Heart right ventricle (tissue), 16 donors: ENCODE data around the gene XPO4. TPM values are rescaled to one million over a fixed set of nuclear protein-coding genes. Genes with fewer than 3 reads are reported as not detected.
"Not testable (repeated sequence)": the region's sequence is repeated elsewhere in the genome, so short reads cannot be mapped to it uniquely, and the experiment has no call there.

Experiments used
- ATAC-seq, 8 donors: fragments of 200-7000 bp; cut with Tn5 transposase; one replicate each; pipeline ENCODE4 v1.9.1; 2020; ENCODE audit warnings: mild to moderate bottlenecking in 8 of 8, moderate library complexity in 8 of 8, moderate number of reproducible peaks in 1 of 8
- DNase-seq, 2 donors: peaks; one replicate each; pipeline ENCODE4 v3.0.0-alpha.2; 2020
- H3K27ac ChIP-seq, 10 donors: fragments of 200-600 bp; sonication (generic) in 2 of 10; one replicate each; pipeline versions ENCODE4 v1.5.0 to v1.8.0; 2020 to 2022; ENCODE audit warnings: mild to moderate bottlenecking in 3 of 10
- H3K27me3 ChIP-seq, 7 donors: fragments of 200-600 bp; one replicate each; pipeline ENCODE4 v1.8.0; 2021 to 2022; ENCODE audit warnings: mild to moderate bottlenecking in 2 of 7
- H3K36me3 ChIP-seq, 9 donors: fragments of 200-600 bp; sonication (generic) in 1 of 9; one replicate each; pipeline versions ENCODE4 v1.5.0 to v1.8.0; 2020 to 2022; ENCODE audit warnings: mild to moderate bottlenecking in 2 of 9
- H3K4me1 ChIP-seq, 9 donors: fragments of 200-600 bp; sonication (generic) in 1 of 9; one replicate each; pipeline versions ENCODE4 v1.5.0 to v1.8.0; 2020 to 2022; ENCODE audit warnings: mild to moderate bottlenecking in 4 of 9
- H3K4me3 ChIP-seq, 10 donors: fragments of 200-600 bp; sonication (generic) in 2 of 10; one replicate each; pipeline versions ENCODE4 v1.5.0 to v1.8.0; 2020 to 2022; ENCODE audit warnings: mild to moderate bottlenecking in 7 of 10, moderate library complexity in 2 of 10
- H3K9me3 ChIP-seq, 11 donors: fragments of 200-600 bp in 10 of 11; sonication (generic) in 2 of 11; one replicate each; pipeline versions ENCODE4 v1.5.0 to v1.8.0; 2013 to 2022; ENCODE audit warnings: mild to moderate bottlenecking in 2 of 11, control low read depth in 1 of 11, moderate library complexity in 1 of 11
- WGBS, 2 donors: extraction: QIAGEN DNeasy Blood & Tissue Kit; methylation state at CpG; one replicate each; pipeline ENCODE4 v1.1.7; 2013; ENCODE audit warnings: inconsistent platforms in 1 of 2; 5-methylcytosine and 5-hydroxymethylcytosine counted together
- intact Hi-C, 10 donors: fragments of 100-400 bp; cut with DNase I; formaldehyde crosslinking; loops; one replicate each; pipeline versions ENCODE4 v1.11.1 to v1.14.2; 2022
- polyA plus RNA-seq, 2 donors: library from polyadenylated mRNA; stranded (reverse); fragments of 200-250 nt; gene quantifications; one replicate each; pipeline ENCODE4 v1.2.3, GENCODE V29; 2013
- total RNA-seq, 10 donors: library from RNA; stranded (reverse); fragmentation: NEBNext Ultra II Directional in 3 of 10; extraction: Animal tissue kit (Norgen Biotek cat#: 25700) in 3 of 10; gene quantifications; one replicate each; pipeline versions ENCODE4 v1.2.1 to v1.2.4, GENCODE V29; 2021 to 2023
- TF ChIP-seq, protein P1 (sequence below), 9 donors: fragments of 200-600 bp; sonication (generic) in 2 of 9; IDR thresholded peaks; one replicate each; pipeline versions ENCODE4 v1.5.0 to v1.8.0; 2021 to 2022; ENCODE audit warnings: antibody characterized with exemption in 9 of 9, mild to moderate bottlenecking in 5 of 9, moderate library complexity in 1 of 9
- donor health status: Arrhythmogenic right ventricular cardiomyopathy.
- donor health status: ischemic (EF 13 %, LVEDD 7.1; RV severe dilation, severe dysfunction).
- donor health status: healthy with polysubstance abuse.
- donor health status: DM: no; HTN: yes; CAD: no.
- donor health status: DM: no; HTN: no; CAD: no.
- donor health status: ischemic (EF 25% LVEDD 6.9; RV normal size, moderate dysfunction).
- donor health status: ischemic (EF 25% LVEDD 5.7; RV mildly dilated, moderate dysfunction).
- donor health status: healthy.
- donor health status: DM: yes; HTN: yes; CAD: no.
- donor health status: Ischemic cardiomyopathy.
- donor health status: ischemic (EF 35%, LVEDD 5.7; RV mildly dilated, moderate dysfunction).
- donor health status: nonischemic (EF 11% LVEDD 7.7; RV severe dilation, severe dysfunction).
- donor health status: DM: yes; HTN: yes; CAD: no.
- donor health status: PGD.
- donor health status: ischemic (EF 29% LVEDD 5.4; RV normal size, mild dysfunction).
- donor health status: nonischemic (EF 23%, LVEDD 6.1; RV moderate dilation, normal function).

The XPO4 gene
- total and polyA plus RNA-seq, 12 donors: 3.5 to 68.1 (median 37.1) TPM

- TF ChIP-seq, protein P1, sequence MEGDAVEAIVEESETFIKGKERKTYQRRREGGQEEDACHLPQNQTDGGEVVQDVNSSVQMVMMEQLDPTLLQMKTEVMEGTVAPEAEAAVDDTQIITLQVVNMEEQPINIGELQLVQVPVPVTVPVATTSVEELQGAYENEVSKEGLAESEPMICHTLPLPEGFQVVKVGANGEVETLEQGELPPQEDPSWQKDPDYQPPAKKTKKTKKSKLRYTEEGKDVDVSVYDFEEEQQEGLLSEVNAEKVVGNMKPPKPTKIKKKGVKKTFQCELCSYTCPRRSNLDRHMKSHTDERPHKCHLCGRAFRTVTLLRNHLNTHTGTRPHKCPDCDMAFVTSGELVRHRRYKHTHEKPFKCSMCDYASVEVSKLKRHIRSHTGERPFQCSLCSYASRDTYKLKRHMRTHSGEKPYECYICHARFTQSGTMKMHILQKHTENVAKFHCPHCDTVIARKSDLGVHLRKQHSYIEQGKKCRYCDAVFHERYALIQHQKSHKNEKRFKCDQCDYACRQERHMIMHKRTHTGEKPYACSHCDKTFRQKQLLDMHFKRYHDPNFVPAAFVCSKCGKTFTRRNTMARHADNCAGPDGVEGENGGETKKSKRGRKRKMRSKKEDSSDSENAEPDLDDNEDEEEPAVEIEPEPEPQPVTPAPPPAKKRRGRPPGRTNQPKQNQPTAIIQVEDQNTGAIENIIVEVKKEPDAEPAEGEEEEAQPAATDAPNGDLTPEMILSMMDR (IDR thresholded peaks at IDR 0.05): peak; percentile 40 to 90 (median 83)
Observed at GRCh38 chr13:20924758-20925394, 22.3 kb upstream of the XPO4 start.

DNA sequence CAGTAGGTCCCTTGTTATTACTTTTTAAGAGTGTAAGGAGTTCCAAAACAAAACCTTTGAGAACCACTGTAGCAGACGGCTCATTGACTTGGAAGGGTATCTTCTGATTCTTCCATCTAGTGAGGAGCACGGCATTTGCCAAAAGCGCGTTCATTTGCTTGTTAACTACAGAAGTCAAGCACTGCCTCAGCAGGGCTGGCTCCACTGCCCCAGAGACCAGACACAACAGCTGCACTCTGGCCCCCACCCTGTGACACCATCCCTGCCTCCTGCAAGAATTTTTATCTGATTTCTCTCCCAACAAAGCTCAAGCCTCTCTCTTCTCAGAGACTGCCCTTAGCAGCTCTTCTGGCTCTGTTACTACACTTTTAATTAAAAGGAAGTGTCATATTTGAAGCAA, 20.7 kb upstream of the XPO4 start:
- DNase-seq (no peak), ATAC-seq (peak in 3 of 8 donors; percentile 29 to 50 (median 39))
- WGBS, 2 donors: 70 to 71% methylated on average over 4 of the region's 4 CpGs

More at GRCh38 chr13:20924758-20925394, 22.3 kb upstream of the XPO4 start:
- Histone ChIP-seq H3K4me1 (no peaks in the 10 kb centered on the region), H3K36me3 (no peaks in the 10 kb centered on the region), H3K9me3 (no peaks in the 10 kb centered on the region), H3K4me3 (no peak overlapping the region), H3K27me3 (no peaks in the 10 kb centered on the region), H3K27ac (no peak overlapping the region)
- intact Hi-C loops: loop anchor here (1.0 to 10.0 kb wide), 13 partner anchors 208 to 743 kb away; partner anchors contain the start of gene GJB2 (in 2 of the 10)
- DNase-seq (peak; percentile 46 to 80), ATAC-seq (peak in 3 of 8 donors; percentile 48 to 61 (median 58))
- 30 to 35% methylated on average over 3 of the region's 3 CpGs for WGBS, 2 donors

GRCh38 chr13:20921572-20921971, 19.0 kb upstream of the XPO4 start:
- no peak for DNase-seq
- TF ChIP-seq, protein P1 (IDR thresholded peaks at IDR 0.05): no peak
- Histone ChIP-seq H3K4me1 (no peaks in the 10 kb centered on the region), H3K9me3 (no peaks in the 10 kb centered on the region), H3K27me3 (no peaks in the 10 kb centered on the region), H3K36me3 (no peaks in the 10 kb centered on the region), H3K4me3 (no peak overlapping the region), H3K27ac (no peak overlapping the region)
- intact Hi-C loops: loop anchor here in 8 of 10 donors (5.0 to 10.0 kb wide), 9 partner anchors 204 to 739 kb away; partner anchors contain the start of gene GJB2 (in 2 of the 8)
- WGBS, 2 donors: 81 to 86% methylated on average over 4 of the region's 4 CpGs
- ATAC-seq: no peak

More for the DNA sequence above, 20.7 kb upstream of the XPO4 start:
- intact Hi-C loops: loop anchor here in 8 of 10 donors (5.0 to 10.0 kb wide), 9 partner anchors 206 to 741 kb away; partner anchors contain the start of gene GJB2 (in 2 of the 8)
- no peak overlapping the region for H3K4me3 ChIP-seq
- TF ChIP-seq, protein P1 (IDR thresholded peaks at IDR 0.05): no peak
- H3K27ac ChIP-seq: no peak overlapping the region
- no peaks in the 10 kb centered on the region for H3K27me3 ChIP-seq
- H3K4me1 ChIP-seq: no peaks in the 10 kb centered on the region
- H3K9me3 ChIP-seq: no peaks in the 10 kb centered on the region
- H3K36me3 ChIP-seq: no peaks in the 10 kb centered on the region

GRCh38 chr13:20915676-20916075, 13.1 kb upstream of the XPO4 start:
- H3K9me3 ChIP-seq, H3K27me3 ChIP-seq, H3K4me1 ChIP-seq, ATAC-seq, H3K27ac ChIP-seq, H3K4me3 ChIP-seq, H3K36me3 ChIP-seq, DNase-seq: not testable (repeated sequence)
- WGBS, 2 donors: 91 to 94% methylated on average over 6 of the region's 6 CpGs
- intact Hi-C loops: loop anchor here in 1 of 10 donors (5.0 kb wide), 1 partner anchor 203 kb away; no protein-coding TSS in a partner anchor

DNA sequence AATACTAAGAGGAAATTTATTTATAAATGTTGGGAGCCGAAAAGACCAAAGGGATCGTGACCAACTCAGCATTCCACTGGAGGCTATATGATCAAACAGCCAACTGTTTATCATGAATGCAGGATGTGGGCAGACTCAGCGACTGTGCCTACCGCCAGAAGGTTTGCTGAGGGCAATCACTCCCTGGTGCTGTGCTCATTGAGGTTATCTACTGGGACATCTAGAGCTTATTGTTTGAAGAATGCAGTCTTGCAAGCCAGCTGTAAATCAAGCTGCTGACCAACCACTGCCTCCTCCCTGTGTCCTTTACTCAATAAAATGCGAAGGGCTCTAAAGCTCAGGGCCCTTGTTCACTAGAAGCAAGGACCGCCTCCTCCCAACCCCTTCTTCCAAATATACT, 8.5 kb upstream of the XPO4 start:
- no peak for ATAC-seq
- WGBS, 2 donors: 90 to 91% methylated on average over 6 of the region's 6 CpGs

More for the DNA sequence above, 8.5 kb upstream of the XPO4 start:
- H3K36me3 ChIP-seq: no peaks in the 10 kb centered on the region
- intact Hi-C loops: no loop called here
- H3K4me3 ChIP-seq: no peak overlapping the region
- no peak for DNase-seq
- H3K9me3 ChIP-seq: no peaks in the 10 kb centered on the region
- no peak overlapping the region for H3K27ac ChIP-seq
- no peaks in the 10 kb centered on the region for H3K4me1 ChIP-seq
- TF ChIP-seq, protein P1 (IDR thresholded peaks at IDR 0.05): no peak
- H3K27me3 ChIP-seq: peaks cover 0 to 6% (median 0%) of the 10 kb centered on the region in 7 donors
